Colonic mucosa (tissue), 4 donors: ENCODE results near the gene ST3GAL5. TPM values are rescaled to one million over a fixed set of nuclear protein-coding genes. Genes with fewer than 3 reads are reported as not detected.
A peak's percentile ranks its signal among the peaks of the same experiment; 100 is the strongest.

Experiments
- DNase-seq: peaks from one replicate; pipeline ENCODE4 v3.0.0-alpha.2; 2020
- H3K27ac ChIP-seq: fragments of 200-600 bp; one replicate; pipeline ENCODE4 v1.8.0; 2021
- H3K27me3 ChIP-seq: fragments of 200-600 bp; one replicate; pipeline ENCODE4 v1.8.0; 2021
- H3K36me3 ChIP-seq: fragments of 200-600 bp; one replicate; pipeline ENCODE4 v1.8.0; 2021
- H3K4me1 ChIP-seq: fragments of 200-600 bp; one replicate; pipeline ENCODE4 v1.8.0; 2021; ENCODE audit warnings: mild to moderate bottlenecking
- H3K4me3 ChIP-seq: fragments of 200-600 bp; one replicate; pipeline ENCODE4 v1.8.0; 2021
- H3K9ac ChIP-seq, 2 donors: one replicate each; pipeline ENCODE4 v1.7.0; 2013; ENCODE audit warnings: control low read depth in 2 of 2, low read depth in 2 of 2, low read length in 2 of 2
- H3K9me3 ChIP-seq: fragments of 200-600 bp; one replicate; pipeline ENCODE4 v1.8.0; 2021
- CTCF ChIP-seq: fragments of 200-600 bp; IDR thresholded peaks from one replicate; pipeline ENCODE4 v1.8.0; 2022; ENCODE audit warnings: antibody characterized with exemption, mild to moderate bottlenecking
- intact Hi-C: fragments of 100-400 bp; cut with DNase I; formaldehyde crosslinking; loops from one replicate; pipeline ENCODE4 v1.14.1; 2022
- total RNA-seq, 2 donors: library from RNA; stranded (reverse); fragmentation: NEBNext Ultra II Directional in 1 of 2; extraction: Animal tissue kit (Norgen Biotek cat#: 25700) in 1 of 2; gene quantifications; one replicate each; pipeline ENCODE4 v1.2.1, GENCODE V29; 2021
- donor health status: healthy.
- donor health status: DM: no; HTN: no; CAD: no.
- donor health status: DM: no; HTN: no; CAD: no.

ST3GAL5 gene
- total RNA-seq, 2 donors from 2014 or later: 2.6 to 3.5 TPM

GRCh38 chr2:85804583-85804982, 84.2 kb downstream of the ST3GAL5 start:
- no peaks in the 10 kb centered on the region for H3K4me1 ChIP-seq
- intact Hi-C loops: no loop called here
- TF ChIP-seq CTCF: peak; percentile 43
- no peaks in the 10 kb centered on the region for H3K9me3 ChIP-seq
- no peaks in the 10 kb centered on the region for H3K27me3 ChIP-seq
- no peak overlapping the region for H3K27ac ChIP-seq
- DNase-seq: no peak
- no peaks in the 10 kb centered on the region for H3K36me3 ChIP-seq
- no peak overlapping the region for H3K4me3 ChIP-seq
- H3K9ac ChIP-seq: no peak overlapping the region

DNA sequence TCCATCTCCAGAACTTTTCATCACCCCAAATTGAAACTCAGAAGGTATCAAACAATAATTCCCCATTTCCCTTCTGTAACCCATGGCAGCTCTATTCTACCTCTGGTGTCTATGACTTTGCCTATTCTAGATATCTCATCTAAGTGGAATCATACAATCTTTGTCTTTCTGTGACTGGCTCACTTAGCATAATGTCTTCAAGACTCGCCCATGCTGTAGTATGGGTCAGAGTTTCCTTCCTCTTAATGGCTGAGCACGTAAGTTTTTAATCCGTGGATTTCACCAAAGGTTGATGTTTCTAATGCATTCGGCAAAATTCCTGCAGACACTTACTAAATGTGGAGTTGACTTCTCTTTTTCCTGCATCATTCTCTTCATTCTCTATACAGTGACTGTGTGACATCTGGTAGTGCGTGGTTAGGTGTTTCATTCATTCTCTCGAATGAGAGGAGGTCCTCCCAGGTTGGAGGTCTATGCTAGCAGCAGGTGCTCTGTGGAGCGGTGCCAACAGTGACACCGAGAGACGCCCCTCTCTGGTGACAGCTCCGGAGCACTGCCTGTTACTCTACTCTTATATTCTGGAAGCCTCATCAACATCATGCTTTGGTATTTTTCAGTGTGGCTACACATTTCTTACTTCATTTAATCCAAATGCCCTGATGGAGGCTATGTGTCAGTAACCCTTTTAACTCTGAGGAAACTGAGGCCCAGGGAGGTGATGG, 84.9 kb downstream of the ST3GAL5 start:
- intact Hi-C loops: no loop called here
- Histone ChIP-seq H3K4me1 (no peaks in the 10 kb centered on the region), H3K9me3 (no peaks in the 10 kb centered on the region), H3K9ac (no peak overlapping the region), H3K36me3 (no peaks in the 10 kb centered on the region), H3K27me3 (no peaks in the 10 kb centered on the region), H3K27ac (no peak overlapping the region), H3K4me3 (no peak overlapping the region)
- DNase-seq: no peak
- TF ChIP-seq CTCF: no peak

GRCh38 chr2:85802354-85803103, 86.3 kb downstream of the ST3GAL5 start:
- no peaks in the 10 kb centered on the region for H3K36me3 ChIP-seq
- DNase-seq: no peak
- intact Hi-C loops: no loop called here
- H3K27me3 ChIP-seq: no peaks in the 10 kb centered on the region
- no peak overlapping the region for H3K4me3 ChIP-seq
- H3K9ac ChIP-seq: no peak overlapping the region
- no peaks in the 10 kb centered on the region for H3K4me1 ChIP-seq
- H3K9me3 ChIP-seq: no peaks in the 10 kb centered on the region
- no peak overlapping the region for H3K27ac ChIP-seq
- TF ChIP-seq CTCF: no peak

DNA sequence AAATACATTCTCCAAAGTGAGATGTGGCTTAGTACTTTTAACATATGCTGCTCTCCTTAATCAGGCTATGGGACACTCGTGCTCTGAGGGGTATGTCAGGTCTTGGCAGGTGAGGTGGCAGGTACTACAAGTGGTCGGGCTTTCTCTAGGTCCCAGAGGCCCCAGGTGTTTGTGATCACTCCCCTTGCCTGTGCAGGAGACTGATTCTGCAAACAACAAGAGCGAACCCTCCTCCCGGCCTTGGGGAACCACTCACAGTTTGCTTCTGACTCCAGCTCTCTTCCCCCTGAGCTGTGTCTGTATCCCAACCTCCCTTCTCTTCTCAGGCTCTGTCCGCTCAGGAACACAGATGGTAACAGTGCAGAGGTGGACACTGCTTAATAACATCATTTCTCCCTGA, 86.9 kb downstream of the ST3GAL5 start:
- H3K27ac ChIP-seq: no peak overlapping the region
- H3K9me3 ChIP-seq: no peaks in the 10 kb centered on the region
- DNase-seq: no peak
- intact Hi-C loops: no loop called here
- no peak overlapping the region for H3K4me3 ChIP-seq
- H3K9ac ChIP-seq: no peak overlapping the region
- H3K27me3 ChIP-seq: no peaks in the 10 kb centered on the region
- no peaks in the 10 kb centered on the region for H3K36me3 ChIP-seq
- H3K4me1 ChIP-seq: no peaks in the 10 kb centered on the region
- TF ChIP-seq CTCF: no peak

- Histone ChIP-seq H3K9me3 (no peaks in the 10 kb centered on the region), H3K27me3 (no peaks in the 10 kb centered on the region), H3K9ac (no peak overlapping the region), H3K4me3 (no peak overlapping the region), H3K36me3 (no peaks in the 10 kb centered on the region), H3K27ac (no peak overlapping the region), H3K4me1 (no peaks in the 10 kb centered on the region)
- no peak for DNase-seq
- TF ChIP-seq CTCF: no peak
- intact Hi-C loops: no loop called here
These were observed 88.2 kb downstream of the ST3GAL5 start for GRCh38 chr2:85800586-85800985.
